ENCODE measurements around the gene LMBRD1.
A peak's percentile ranks its signal among the peaks of the same experiment; 100 is the strongest.
"Not testable (repeated sequence)": the region's sequence is repeated elsewhere in the genome, so short reads cannot be mapped to it uniquely, and the experiment has no call there.

Gene LMBRD1

GRCh38 chr6:69796073-69796641 is 653 bp downstream of the LMBRD1 start:
- DNase-seq, result peak; percentile 40

- peak; percentile 6 for DNase-seq
These were observed 1.2 kb downstream of the LMBRD1 start for GRCh38 chr6:69795469-69796072.

- no peak for DNase-seq
These were observed 4.5 kb downstream of the LMBRD1 start for GRCh38 chr6:69792292-69792691.

GRCh38 chr6:69791065-69791471 is 5.7 kb downstream of the LMBRD1 start:
- no peak for DNase-seq

GRCh38 chr6:69790629-69791028 is 6.2 kb downstream of the LMBRD1 start:
- DNase-seq, result no peak

GRCh38 chr6:69789578-69789977 is 7.2 kb downstream of the LMBRD1 start:
- DNase-seq, result no peak

- not testable (repeated sequence) for DNase-seq
These were observed 9.4 kb downstream of the LMBRD1 start for GRCh38 chr6:69787436-69787835.

GRCh38 chr6:69785697-69786096 is 11.1 kb downstream of the LMBRD1 start:
- DNase-seq, result no peak

GRCh38 chr6:69784595-69785377 is 12.0 kb downstream of the LMBRD1 start:
- no peak for DNase-seq

GRCh38 chr6:69783108-69783507 is 13.7 kb downstream of the LMBRD1 start:
- DNase-seq, result no peak

GRCh38 chr6:69780585-69781178 is 16.1 kb downstream of the LMBRD1 start:
- DNase-seq, result no peak

GRCh38 chr6:69775941-69776340 is 20.9 kb downstream of the LMBRD1 start:
- DNase-seq, result no peak

- no peak for DNase-seq
These were observed 21.3 kb downstream of the LMBRD1 start for GRCh38 chr6:69775585-69775849.

- no peak for DNase-seq
These were observed 21.8 kb downstream of the LMBRD1 start for GRCh38 chr6:69774740-69775584.

GRCh38 chr6:69771158-69771906 is 25.5 kb downstream of the LMBRD1 start:
- DNase-seq, result no peak

- no peak for DNase-seq
These were observed 28.1 kb downstream of the LMBRD1 start for GRCh38 chr6:69768664-69769063.

- no peak for DNase-seq
These were observed 33.0 kb downstream of the LMBRD1 start for GRCh38 chr6:69763763-69764162.

- DNase-seq, result no peak
These were observed 35.0 kb downstream of the LMBRD1 start for GRCh38 chr6:69761853-69762252.

- no peak for DNase-seq
These were observed 38.6 kb downstream of the LMBRD1 start for GRCh38 chr6:69758214-69758613.

GRCh38 chr6:69756907-69757306 is 39.9 kb downstream of the LMBRD1 start:
- DNase-seq, result no peak

GRCh38 chr6:69756366-69756765 is 40.4 kb downstream of the LMBRD1 start:
- DNase-seq, result no peak

- no peak for DNase-seq
These were observed 61.8 kb downstream of the LMBRD1 start for GRCh38 chr6:69735027-69735426.

Measured in activated CD4-positive, alpha-beta T cell treated with anti-CD3 and anti-CD28 coated beads, Interleukin-2, amount 50 U/mL, for 16 hours (primary cell).